Natural killer cell (primary cell): Measurements from ENCODE around the gene CSNK1G1. TPM values are rescaled to one million over a fixed set of nuclear protein-coding genes. Genes with fewer than 3 reads are reported as not detected.

Experiments used
- ATAC-seq, 3 donors: fragments of 150-1000 bp in 2 of 3; fragments of 200-7000 bp in 1 of 3; cut with Tn5 transposase; 1 replicate in 1 of 3; 2 replicates in 2 of 3; pipeline ENCODE4 v1.10.0; 2021; ENCODE audit warnings: mild to moderate bottlenecking in 2 of 3, moderate library complexity in 2 of 3
- DNase-seq, 2 donors: peaks; one replicate each; pipeline versions ENCODE4 v3.0.0 to v3.0.0-alpha.2; 2013 to 2021; ENCODE audit warnings: mixed read lengths in 1 of 2
- H3K27ac ChIP-seq: one replicate; pipeline ENCODE4 v1.5.1; 2013; ENCODE audit warnings: mild to moderate bottlenecking, low read length
- H3K27me3 ChIP-seq: one replicate; pipeline ENCODE4 v1.6.1; 2013; ENCODE audit warnings: low read length; ENCODE audit not compliant: control insufficient read depth, insufficient read depth
- H3K36me3 ChIP-seq: one replicate; pipeline ENCODE4 v1.6.1; 2013; ENCODE audit warnings: low read length; ENCODE audit not compliant: control insufficient read depth, insufficient read depth
- H3K4me1 ChIP-seq: one replicate; pipeline ENCODE4 v1.6.1; 2013; ENCODE audit warnings: low read length; ENCODE audit not compliant: control insufficient read depth, insufficient read depth
- H3K4me3 ChIP-seq: one replicate; pipeline ENCODE4 v1.5.1; 2013; ENCODE audit warnings: low read length
- H3K9me3 ChIP-seq: one replicate; pipeline ENCODE4 v1.6.1; 2013; ENCODE audit warnings: low read length; ENCODE audit not compliant: control insufficient read depth, insufficient read depth
- H3K27ac Mint-ChIP-seq, 2 donors: one replicate each; pipeline ENCODE4 v1.8.0; 2022; ENCODE audit warnings: mild to moderate bottlenecking in 2 of 2, mixed read lengths in 2 of 2, moderate library complexity in 1 of 2
- H3K27me3 Mint-ChIP-seq, 2 donors: one replicate each; pipeline ENCODE4 v1.8.0; 2022; ENCODE audit warnings: low read depth in 2 of 2, mixed read lengths in 2 of 2
- H3K36me3 Mint-ChIP-seq: one replicate; pipeline ENCODE4 v1.8.0; 2022; ENCODE audit warnings: mixed read lengths
- H3K4me1 Mint-ChIP-seq, 2 donors: one replicate each; pipeline ENCODE4 v1.8.0; 2022; ENCODE audit warnings: mixed read lengths in 2 of 2
- H3K4me3 Mint-ChIP-seq: one replicate; pipeline ENCODE4 v1.8.0; 2022; ENCODE audit warnings: mild to moderate bottlenecking, moderate library complexity, mixed read lengths
- H3K9me3 Mint-ChIP-seq, 2 donors: one replicate each; pipeline ENCODE4 v1.8.0; 2022; ENCODE audit warnings: mixed read lengths in 2 of 2
- CTCF ChIP-seq: fragments of 200-600 bp; IDR thresholded peaks from one replicate; pipeline ENCODE4 v1.8.0; 2022; ENCODE audit warnings: antibody characterized with exemption
- WGBS: methylation state at CpG from one replicate; pipeline ENCODE4 v1.1.7; 2013; ENCODE audit warnings: missing lambda C conversion rate; ENCODE audit not compliant: insufficient coverage; 5-methylcytosine and 5-hydroxymethylcytosine counted together
- intact Hi-C: fragments of 100-400 bp; cut with micrococcal nuclease; formaldehyde crosslinking; loops from one replicate; pipeline ENCODE4 v1.14.2; 2022
- total RNA-seq, 4 donors: library from RNA; stranded (reverse); fragments of 120-200 nt in 1 of 4; gene quantifications; one replicate each; pipeline versions ENCODE4 v1.2.3 to v1.2.4, GENCODE V29; 2013 to 2022

Gene CSNK1G1
- total RNA-seq, 3 donors from 2014 or later (not counting 1 experiment from before 2014, with no cell fraction given) = 26.2 to 36.8 (median 34.0) TPM

GRCh38 chr15:64148581-64148980 is 207.4 kb downstream of the CSNK1G1 start:
- intact Hi-C loops = no loop called here
- no peak overlapping the region for H3K27ac Mint-ChIP-seq
- TF ChIP-seq CTCF = no peak

DNA sequence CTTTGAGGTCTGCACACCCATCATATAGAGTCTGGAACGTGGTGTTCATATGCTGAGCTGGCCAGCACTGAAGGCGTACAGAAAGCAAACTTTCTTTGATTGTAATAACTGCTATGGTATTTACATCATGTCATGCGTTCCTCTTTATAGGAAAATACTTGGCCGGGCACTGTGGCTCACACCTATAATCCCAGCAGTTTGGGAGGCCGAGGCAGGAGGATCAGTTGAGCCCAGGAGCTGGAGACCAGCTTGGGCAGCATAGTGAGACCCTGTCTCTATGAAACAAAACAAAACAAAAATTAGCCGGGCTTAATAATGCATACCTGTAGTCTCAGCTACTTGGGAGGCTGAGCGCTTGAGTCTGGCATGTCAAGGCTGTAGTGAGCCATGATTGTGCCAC is 207.8 kb downstream of the CSNK1G1 start:
- peaks cover under 1 to 18% of the 10 kb centered on the region in 2 donors for H3K4me1 Mint-ChIP-seq
- H3K27me3 Mint-ChIP-seq = peaks cover 1 to 3% of the 10 kb centered on the region in 2 donors
- DNase-seq (no peak), ATAC-seq (no peak)
- Histone ChIP-seq H3K9me3 (no peaks in the 10 kb centered on the region), H3K27me3 (peaks cover 12% of the 10 kb centered on the region), H3K4me3 (no peak overlapping the region), H3K36me3 (peaks cover 12% of the 10 kb centered on the region), H3K27ac (no peak overlapping the region), H3K4me1 (peaks cover 24% of the 10 kb centered on the region)
- H3K27ac Mint-ChIP-seq = no peak overlapping the region
- H3K4me3 Mint-ChIP-seq = no peak overlapping the region
- no peaks in the 10 kb centered on the region for H3K36me3 Mint-ChIP-seq
- 93% methylated on average over 7 of the region's 7 CpGs for WGBS
- no peak for TF ChIP-seq CTCF
- H3K9me3 Mint-ChIP-seq = no peaks in the 10 kb centered on the region
- intact Hi-C loops = no loop called here

More at GRCh38 chr15:64148581-64148980, 207.4 kb downstream of the CSNK1G1 start:
- H3K9me3 ChIP-seq = no peaks in the 10 kb centered on the region
- no peak overlapping the region for H3K4me3 ChIP-seq
- H3K4me1 ChIP-seq = peaks cover 28% of the 10 kb centered on the region
- H3K27me3 Mint-ChIP-seq = peaks cover 5 to 6% of the 10 kb centered on the region in 2 donors
- no peak for ATAC-seq
- H3K9me3 Mint-ChIP-seq = no peaks in the 10 kb centered on the region
- H3K4me1 Mint-ChIP-seq = peaks cover 4 to 22% of the 10 kb centered on the region in 2 donors
- peaks cover 12% of the 10 kb centered on the region for H3K27me3 ChIP-seq
- H3K36me3 ChIP-seq = peaks cover 8% of the 10 kb centered on the region
- no peak for DNase-seq
- 93% methylated on average over 2 of the region's 3 CpGs for WGBS
- no peak overlapping the region for H3K4me3 Mint-ChIP-seq
- H3K27ac ChIP-seq = no peak overlapping the region
- H3K36me3 Mint-ChIP-seq = no peaks in the 10 kb centered on the region

DNA sequence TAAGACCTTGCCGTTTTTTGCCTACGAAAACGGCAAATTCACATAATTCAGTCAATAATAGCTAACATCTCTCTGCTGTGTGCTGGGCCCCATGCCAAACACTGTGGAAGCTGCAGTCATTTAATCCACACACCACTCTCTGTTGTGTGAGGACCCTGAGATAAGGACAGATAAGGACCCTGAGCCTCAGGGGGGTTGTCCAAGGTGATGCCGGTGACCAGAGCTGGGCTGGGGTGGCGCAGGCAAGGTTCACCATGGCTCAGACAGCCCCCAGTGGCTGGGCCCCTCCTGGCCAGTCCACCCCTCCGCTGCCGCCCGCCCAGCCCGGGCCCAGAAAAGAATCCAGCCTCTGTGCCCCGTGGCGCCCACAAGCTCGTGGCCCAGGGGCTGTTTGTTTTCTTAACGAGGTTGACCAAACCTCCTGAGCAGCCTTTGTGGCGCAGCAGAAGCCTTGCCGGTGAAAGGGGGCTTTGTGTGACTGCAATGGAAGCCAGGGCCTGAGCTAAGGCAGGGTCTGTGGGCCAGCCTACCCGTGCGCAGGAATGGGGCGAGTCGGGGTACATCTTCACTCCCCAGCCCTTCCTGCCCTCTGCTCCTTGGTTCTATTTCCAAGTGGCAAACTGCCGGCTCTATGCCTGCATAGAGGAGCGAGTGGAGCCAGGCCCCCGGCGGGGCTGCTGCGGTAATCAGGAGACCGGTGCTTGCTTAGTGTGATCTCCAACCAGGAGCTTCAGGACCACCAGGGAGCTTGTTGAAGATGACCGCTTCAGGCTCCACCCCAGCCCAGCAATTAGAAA is 208.9 kb downstream of the CSNK1G1 start:
- no peak for TF ChIP-seq CTCF
- Mint-ChIP-seq H3K27me3 (peaks cover 0 to 3% of the 10 kb centered on the region in 2 donors), H3K36me3 (no peaks in the 10 kb centered on the region), H3K4me1 (peaks cover 0 to 13% of the 10 kb centered on the region in 2 donors), H3K4me3 (no peak overlapping the region), H3K27ac (no peak overlapping the region), H3K9me3 (no peaks in the 10 kb centered on the region)
- Histone ChIP-seq H3K4me1 (peaks cover 14% of the 10 kb centered on the region), H3K27me3 (peaks cover 4% of the 10 kb centered on the region), H3K9me3 (no peaks in the 10 kb centered on the region), H3K36me3 (peaks cover 20% of the 10 kb centered on the region), H3K27ac (no peak overlapping the region), H3K4me3 (no peak overlapping the region)
- intact Hi-C loops = no loop called here
- ATAC-seq = no peak
- 90% methylated on average over 26 of the region's 26 CpGs for WGBS
- no peak for DNase-seq
